ENCODE measurements around the gene TCP11L2.

Gene TCP11L2

GRCh38 chr12:106344131-106344530 lies 41.6 kb downstream of the TCP11L2 start:
- Histone ChIP-seq H3K27me3 (no peaks in the 10 kb centered on the region), H3K27ac (no peak overlapping the region), H3K36me3 (peaks cover 96% of the 10 kb centered on the region)

GRCh38 chr12:106345746-106346145 lies 43.2 kb downstream of the TCP11L2 start:
- Histone ChIP-seq H3K36me3 (peaks cover 90% of the 10 kb centered on the region), H3K27me3 (peaks cover 3% of the 10 kb centered on the region)
- TF ChIP-seq CTCF (IDR thresholded peaks at IDR 0.05) = no peak

More at GRCh38 chr12:106344131-106344530, 41.6 kb downstream of the TCP11L2 start:
- H3K9me3 ChIP-seq = no peaks in the 10 kb centered on the region
- H3K4me3 ChIP-seq (ENCODE audit: low read depth in 1 of 2, low read length in 1 of 2) = no peak overlapping the region
- no peak for TF ChIP-seq CTCF (IDR thresholded peaks at IDR 0.05)
- no peaks in the 10 kb centered on the region for H3K4me1 ChIP-seq (ENCODE audit: control insufficient read depth in 1 of 2, insufficient read depth in 1 of 2, low read depth in 1 of 2, low read length in 1 of 2)

GRCh38 chr12:106348411-106348810 lies 45.9 kb downstream of the TCP11L2 start:
- H3K36me3 ChIP-seq = peaks cover 63% of the 10 kb centered on the region
- H3K4me3 ChIP-seq (ENCODE audit: low read depth in 1 of 2, low read length in 1 of 2) = no peak overlapping the region
- no peaks in the 10 kb centered on the region for H3K4me1 ChIP-seq (ENCODE audit: control insufficient read depth in 1 of 2, insufficient read depth in 1 of 2, low read depth in 1 of 2, low read length in 1 of 2)
- peaks cover 20% of the 10 kb centered on the region for H3K27me3 ChIP-seq
- no peak for TF ChIP-seq CTCF (IDR thresholded peaks at IDR 0.05)
- H3K9me3 ChIP-seq = no peaks in the 10 kb centered on the region
- no peak overlapping the region for H3K27ac ChIP-seq

More at GRCh38 chr12:106345746-106346145, 43.2 kb downstream of the TCP11L2 start:
- Histone ChIP-seq H3K27ac (peak overlapping the region; percentile 24), H3K4me3 (ENCODE audit: low read depth in 1 of 2, low read length in 1 of 2) (no peak overlapping the region), H3K9me3 (no peaks in the 10 kb centered on the region), H3K4me1 (ENCODE audit: control insufficient read depth in 1 of 2, insufficient read depth in 1 of 2, low read depth in 1 of 2, low read length in 1 of 2) (no peaks in the 10 kb centered on the region)

GRCh38 chr12:106353175-106353574 lies 50.6 kb downstream of the TCP11L2 start:
- TF ChIP-seq CTCF (IDR thresholded peaks at IDR 0.05) = no peak
- Histone ChIP-seq H3K9me3 (no peaks in the 10 kb centered on the region), H3K4me3 (ENCODE audit: low read depth in 1 of 2, low read length in 1 of 2) (no peak overlapping the region), H3K4me1 (ENCODE audit: control insufficient read depth in 1 of 2, insufficient read depth in 1 of 2, low read depth in 1 of 2, low read length in 1 of 2) (peaks cover 8% of the 10 kb centered on the region in 2 experiments), H3K27me3 (peaks cover 27% of the 10 kb centered on the region), H3K36me3 (peaks cover 16% of the 10 kb centered on the region), H3K27ac (no peak overlapping the region)

- TF ChIP-seq CTCF (IDR thresholded peaks at IDR 0.05) = peak; percentile 88
- Histone ChIP-seq H3K9me3 (no peaks in the 10 kb centered on the region), H3K4me3 (ENCODE audit: low read depth in 1 of 2, low read length in 1 of 2) (peak within 1 kb of the TSS; percentile 89 to 93), H3K36me3 (no peaks in the 10 kb centered on the region), H3K27ac (peak within 1 kb of the TSS; percentile 92), H3K4me1 (ENCODE audit: control insufficient read depth in 1 of 2, insufficient read depth in 1 of 2, low read depth in 1 of 2, low read length in 1 of 2) (peaks cover 17% of the 10 kb centered on the region in 2 experiments), H3K27me3 (peaks cover 11% of the 10 kb centered on the region)
Observed at GRCh38 chr12:106357549-106358395, 55.2 kb downstream of the TCP11L2 start, which contains the start of gene POLR3B. TSS of gene POLR3B (plus strand) at chr12:106357748. CDS start at chr12:106357880, 132 bp downstream.

Measured in neutrophil (primary cell).